ENCODE results near the gene MCAT.
"Not testable (repeated sequence)": the region's sequence is repeated elsewhere in the genome, so short reads cannot be mapped to it uniquely, and the experiment has no call there.

The MCAT gene

DNA sequence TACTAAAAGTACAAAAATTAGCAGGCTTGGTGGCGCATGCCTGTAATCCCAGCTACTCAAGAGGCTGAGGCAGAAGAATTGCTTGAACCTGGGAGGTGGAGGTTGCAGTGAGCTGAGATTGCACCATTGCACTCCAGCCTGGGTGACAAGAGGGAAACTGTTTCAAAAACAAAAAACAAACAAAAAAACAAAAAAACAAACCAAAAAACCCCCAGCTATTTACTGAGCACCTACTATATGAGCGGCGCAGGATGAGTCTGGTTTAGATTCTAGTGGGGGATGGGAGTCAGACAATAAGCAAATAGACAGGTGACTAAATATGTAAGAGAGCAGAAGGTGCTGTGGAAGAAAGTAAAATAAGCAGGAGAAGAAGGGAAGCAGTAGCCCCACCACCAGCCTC is 38.2 kb downstream of the MCAT start:
- H3K4me1 Mint-ChIP-seq, H3K27ac Mint-ChIP-seq, H3K27me3 Mint-ChIP-seq, ATAC-seq, H3K4me3 Mint-ChIP-seq, H3K36me3 Mint-ChIP-seq, H3K9me3 Mint-ChIP-seq: not testable (repeated sequence)

DNA sequence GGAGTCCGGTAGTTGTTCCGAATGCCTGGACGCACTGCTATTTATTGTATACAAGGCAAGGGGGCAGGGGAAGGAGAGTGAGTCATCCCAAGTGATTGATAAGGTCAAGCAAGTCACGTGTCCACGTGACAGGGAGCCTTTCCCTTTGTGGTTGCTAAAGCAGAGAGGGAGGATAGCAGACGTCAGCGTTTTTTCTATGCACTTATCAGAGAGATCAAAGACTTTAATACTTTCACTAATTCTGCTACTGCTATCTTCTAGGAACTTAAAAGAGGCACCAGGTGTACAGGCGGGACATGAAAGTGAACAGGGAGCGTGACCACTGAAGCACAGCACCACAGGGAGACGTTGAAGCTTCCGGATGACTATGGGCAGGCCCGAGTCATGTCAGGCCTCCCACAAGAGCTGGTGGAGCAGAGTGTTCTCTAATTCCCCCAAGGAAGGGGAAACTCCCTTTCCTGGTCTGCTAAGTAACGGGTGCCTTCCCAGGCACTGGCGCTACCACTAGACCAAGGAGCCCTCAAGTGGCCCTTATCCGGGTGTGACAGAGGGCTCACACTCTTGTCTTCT is 39.1 kb downstream of the MCAT start:
- not testable (repeated sequence) for H3K27ac Mint-ChIP-seq, H3K27me3 Mint-ChIP-seq, ATAC-seq, H3K9me3 Mint-ChIP-seq, H3K36me3 Mint-ChIP-seq, H3K4me3 Mint-ChIP-seq, H3K4me1 Mint-ChIP-seq

DNA sequence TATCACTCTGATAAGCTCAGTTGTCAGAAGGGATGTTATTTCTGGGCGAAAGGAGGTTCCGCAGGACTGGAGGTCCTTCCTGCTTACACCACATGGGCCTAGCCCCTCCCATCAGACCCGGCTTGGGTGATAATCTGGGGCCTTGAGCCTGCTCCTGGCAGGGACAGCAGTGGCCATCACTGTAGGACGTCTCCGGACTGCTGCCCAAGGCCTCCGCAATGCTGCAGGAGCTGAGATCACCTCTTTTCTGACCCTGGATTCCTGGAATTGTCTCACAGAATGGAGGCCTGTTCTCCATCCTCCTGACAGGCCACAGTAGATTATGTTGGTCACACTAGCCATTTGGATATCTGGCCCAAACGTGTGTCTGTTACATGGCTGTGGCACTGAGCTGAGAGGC is 41.9 kb downstream of the MCAT start:
- Mint-ChIP-seq H3K4me1 (peaks cover 7% of the 10 kb centered on the region), H3K27ac (no peak overlapping the region), H3K9me3 (no peaks in the 10 kb centered on the region), H3K4me3 (no peak overlapping the region), H3K36me3 (no peaks in the 10 kb centered on the region), H3K27me3 (no peaks in the 10 kb centered on the region)
- no peak for ATAC-seq

DNA sequence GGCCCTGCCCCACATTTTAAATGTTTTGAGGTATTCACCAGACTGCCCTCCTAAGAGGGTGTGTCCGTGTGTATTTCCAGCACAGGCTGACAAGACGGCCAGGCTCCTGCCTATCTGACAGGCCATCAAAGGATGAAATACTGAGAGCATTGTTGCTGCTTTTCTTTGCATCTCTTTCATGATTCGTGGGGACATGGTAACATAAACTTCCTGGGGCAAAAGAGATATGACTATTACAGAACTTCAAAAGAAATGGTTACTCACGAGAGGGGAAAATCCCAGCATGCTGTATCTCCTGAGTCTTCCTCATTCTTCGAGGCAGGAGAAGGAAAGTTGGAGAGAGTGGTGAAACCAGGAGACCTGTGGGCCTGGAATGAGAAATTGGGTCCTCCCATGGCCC is 43.0 kb downstream of the MCAT start:
- no peak overlapping the region for H3K27ac Mint-ChIP-seq
- no peaks in the 10 kb centered on the region for H3K36me3 Mint-ChIP-seq
- no peaks in the 10 kb centered on the region for H3K27me3 Mint-ChIP-seq
- H3K4me3 Mint-ChIP-seq: no peak overlapping the region
- H3K4me1 Mint-ChIP-seq: peaks cover 7% of the 10 kb centered on the region
- peaks cover 4% of the 10 kb centered on the region for H3K9me3 Mint-ChIP-seq
- no peak for ATAC-seq

DNA sequence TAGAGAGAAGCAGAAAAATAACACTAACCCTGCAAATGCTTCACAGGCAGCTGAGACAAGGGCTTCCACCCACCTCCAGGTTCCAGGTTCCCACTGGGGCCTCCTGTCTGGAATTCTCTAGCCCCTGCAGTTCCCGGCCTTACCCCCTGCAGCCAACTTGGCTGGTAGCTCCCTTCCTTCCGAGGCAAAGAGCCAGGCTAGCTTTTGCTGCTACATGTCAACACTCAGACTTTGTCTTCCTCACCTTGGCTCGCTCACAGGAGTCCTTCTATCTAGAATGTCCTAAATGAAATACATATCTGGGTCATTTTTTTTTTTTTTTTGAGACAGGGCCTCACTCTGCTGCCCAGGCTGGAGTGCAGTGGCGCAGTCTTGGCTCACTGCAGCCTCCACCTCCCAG is 44.1 kb downstream of the MCAT start:
- peaks cover 7% of the 10 kb centered on the region for H3K4me1 Mint-ChIP-seq
- no peak for ATAC-seq
- H3K36me3 Mint-ChIP-seq: no peaks in the 10 kb centered on the region
- H3K9me3 Mint-ChIP-seq: peaks cover 4% of the 10 kb centered on the region
- H3K27me3 Mint-ChIP-seq: no peaks in the 10 kb centered on the region
- H3K27ac Mint-ChIP-seq: no peak overlapping the region
- H3K4me3 Mint-ChIP-seq: no peak overlapping the region

DNA sequence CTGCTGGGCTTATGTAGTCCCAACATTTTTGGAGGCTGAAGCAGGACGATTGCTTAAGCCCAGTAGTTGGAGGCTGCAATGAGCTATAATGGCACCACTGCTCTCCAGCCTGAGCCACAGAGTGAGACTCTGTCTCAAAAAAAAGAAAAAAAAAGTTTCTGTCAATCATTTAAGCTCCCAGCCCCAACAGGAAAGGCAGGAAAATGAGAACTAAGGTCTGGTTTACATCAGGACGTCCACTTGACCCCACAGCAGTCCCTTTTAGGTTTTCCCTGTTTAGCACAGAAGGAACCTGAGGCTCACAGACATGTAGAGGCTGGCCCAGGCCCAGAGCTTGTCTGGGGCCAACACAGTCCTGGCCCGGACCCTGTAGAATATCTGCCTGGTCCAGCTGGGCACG is 44.8 kb downstream of the MCAT start:
- Mint-ChIP-seq H3K4me3 (no peak overlapping the region), H3K4me1 (no peaks in the 10 kb centered on the region), H3K27me3 (no peaks in the 10 kb centered on the region), H3K36me3 (no peaks in the 10 kb centered on the region), H3K9me3 (peaks cover 4% of the 10 kb centered on the region), H3K27ac (no peak overlapping the region)
- no peak for ATAC-seq

DNA sequence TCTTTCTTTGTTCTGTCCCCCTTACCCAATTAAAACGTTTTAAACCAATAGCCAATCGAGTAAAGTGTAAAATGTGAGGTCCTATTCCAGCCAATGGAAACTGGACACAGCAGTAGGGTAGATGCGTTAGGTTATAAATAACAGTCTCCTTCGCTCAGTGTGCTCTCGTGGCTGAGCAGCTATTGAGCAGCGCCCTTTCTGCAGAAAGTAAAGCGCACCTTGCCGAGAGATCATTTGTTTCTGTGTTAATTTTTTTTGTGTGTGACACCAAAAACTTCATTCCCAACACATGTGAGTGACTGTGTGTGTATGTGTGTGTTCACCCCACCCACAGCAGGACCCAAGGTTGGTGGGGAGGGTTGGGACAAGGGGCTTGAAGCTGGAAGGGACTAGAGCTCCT is 46.8 kb downstream of the MCAT start:
- no peak overlapping the region for H3K4me3 Mint-ChIP-seq
- no peaks in the 10 kb centered on the region for H3K36me3 Mint-ChIP-seq
- no peak for ATAC-seq
- H3K9me3 Mint-ChIP-seq: peaks cover 4% of the 10 kb centered on the region
- no peaks in the 10 kb centered on the region for H3K27me3 Mint-ChIP-seq
- no peak overlapping the region for H3K27ac Mint-ChIP-seq
- H3K4me1 Mint-ChIP-seq: peaks cover 7% of the 10 kb centered on the region

DNA sequence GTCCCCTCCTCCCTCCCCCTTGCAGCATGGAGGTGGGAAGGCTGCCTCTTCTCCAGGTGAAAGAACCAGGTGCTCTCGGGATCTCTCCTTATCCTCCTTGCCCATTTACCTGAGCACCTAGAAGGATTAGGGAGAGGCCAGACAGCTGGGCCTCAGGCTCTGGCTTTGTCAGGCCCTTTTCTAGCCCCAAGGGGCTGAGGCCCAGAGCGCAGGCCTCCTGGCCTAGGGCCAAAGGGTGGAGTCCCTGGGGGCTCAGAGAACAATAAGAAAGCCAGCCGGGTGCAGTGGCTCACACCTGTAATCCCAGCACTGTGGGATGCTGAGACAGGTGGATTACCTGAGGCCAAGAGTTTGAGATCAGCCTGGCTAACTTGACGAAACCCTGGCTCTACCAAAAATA is 48.6 kb downstream of the MCAT start:
- H3K9me3 Mint-ChIP-seq: peaks cover 4% of the 10 kb centered on the region
- H3K4me1 Mint-ChIP-seq: peaks cover 7% of the 10 kb centered on the region
- H3K27me3 Mint-ChIP-seq: no peaks in the 10 kb centered on the region

DNA sequence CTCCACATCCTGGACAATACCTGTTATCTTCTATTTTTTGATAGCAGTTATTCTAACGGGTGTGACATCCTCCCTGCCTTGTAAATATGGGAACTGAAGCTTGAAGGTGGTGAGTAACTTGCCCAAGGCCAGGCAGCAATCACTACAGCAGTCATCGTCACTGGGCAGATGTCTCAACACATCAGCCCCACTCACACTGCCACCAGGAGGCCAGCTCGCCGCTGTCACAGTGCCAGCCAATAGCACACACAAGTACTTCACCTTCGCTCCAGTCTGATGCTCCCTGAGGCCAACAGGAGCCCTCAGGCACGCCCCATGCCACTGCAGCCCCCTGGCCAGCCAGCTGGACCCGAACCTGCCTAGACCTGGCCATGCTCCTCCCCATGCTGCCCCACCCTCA is 49.1 kb downstream of the MCAT start:
- Mint-ChIP-seq H3K4me1 (peaks cover 12% of the 10 kb centered on the region), H3K4me3 (no peak overlapping the region), H3K9me3 (peaks cover 4% of the 10 kb centered on the region), H3K27me3 (no peaks in the 10 kb centered on the region), H3K27ac (no peak overlapping the region), H3K36me3 (no peaks in the 10 kb centered on the region)
- no peak for ATAC-seq

More for the DNA sequence above, 48.6 kb downstream of the MCAT start:
- Mint-ChIP-seq H3K36me3 (no peaks in the 10 kb centered on the region), H3K4me3 (no peak overlapping the region), H3K27ac (no peak overlapping the region)
- no peak for ATAC-seq

DNA sequence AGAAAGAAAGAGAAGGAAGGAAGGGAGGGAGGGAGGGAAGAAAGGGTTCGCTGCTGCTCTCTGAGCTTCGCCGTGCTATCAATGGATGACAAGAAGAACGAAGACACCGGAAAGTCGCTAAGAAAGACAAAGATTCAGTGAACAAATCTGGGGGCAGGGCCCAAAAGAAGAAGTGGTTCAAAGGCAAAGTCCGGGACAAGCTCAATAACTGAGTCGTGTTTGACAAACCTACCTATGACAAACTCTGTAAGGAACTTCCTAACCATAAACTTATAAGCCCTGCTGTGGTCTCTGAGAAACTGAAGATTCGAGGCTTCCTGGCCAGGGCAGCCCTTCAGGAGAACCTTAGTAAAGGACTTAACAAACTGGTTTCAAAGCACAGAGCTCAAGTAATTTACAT is 51.1 kb downstream of the MCAT start:
- Mint-ChIP-seq H3K4me1 (peaks cover 19% of the 10 kb centered on the region), H3K36me3 (no peaks in the 10 kb centered on the region), H3K27me3 (no peaks in the 10 kb centered on the region), H3K4me3 (no peak overlapping the region), H3K27ac (no peak overlapping the region), H3K9me3 (peaks cover 4% of the 10 kb centered on the region)
- ATAC-seq: no peak

DNA sequence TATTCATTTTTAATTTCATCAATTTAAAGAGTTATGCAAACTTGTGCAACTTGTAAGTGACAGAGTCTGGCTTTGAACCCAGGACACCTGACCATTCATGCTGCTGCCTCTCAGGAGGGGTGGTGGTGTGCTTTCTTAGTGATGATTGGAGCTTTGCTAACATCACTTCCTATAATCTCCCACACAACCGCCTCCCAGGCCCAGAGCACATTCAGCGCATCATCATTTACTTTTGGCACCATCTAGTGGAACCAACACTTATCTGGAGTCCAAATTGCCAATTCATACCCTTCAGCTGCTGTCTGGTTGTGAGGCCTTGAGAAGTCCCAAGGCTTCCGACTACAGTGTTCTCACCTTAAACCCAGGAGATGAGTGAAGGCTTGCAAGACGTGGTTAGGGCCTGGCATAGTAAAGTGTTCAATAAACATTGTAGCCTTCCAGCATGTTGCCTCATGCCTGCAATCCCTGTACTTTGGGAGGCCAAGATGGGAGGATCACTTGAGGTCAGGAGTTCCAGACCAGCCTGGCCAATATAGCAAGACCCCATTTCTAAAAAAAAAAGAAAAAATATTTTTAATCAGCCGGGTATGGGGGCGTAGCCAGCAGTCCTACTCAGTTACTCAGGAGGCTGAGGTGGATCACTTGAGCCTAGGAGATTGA is 52.9 kb downstream of the MCAT start:
- H3K27ac Mint-ChIP-seq: no peak overlapping the region
- no peaks in the 10 kb centered on the region for H3K36me3 Mint-ChIP-seq
- ATAC-seq: peak; percentile 56
- H3K27me3 Mint-ChIP-seq: no peaks in the 10 kb centered on the region
- H3K9me3 Mint-ChIP-seq: no peaks in the 10 kb centered on the region
- H3K4me3 Mint-ChIP-seq: peak overlapping the region; percentile 31
- H3K4me1 Mint-ChIP-seq: peaks cover 19% of the 10 kb centered on the region

DNA sequence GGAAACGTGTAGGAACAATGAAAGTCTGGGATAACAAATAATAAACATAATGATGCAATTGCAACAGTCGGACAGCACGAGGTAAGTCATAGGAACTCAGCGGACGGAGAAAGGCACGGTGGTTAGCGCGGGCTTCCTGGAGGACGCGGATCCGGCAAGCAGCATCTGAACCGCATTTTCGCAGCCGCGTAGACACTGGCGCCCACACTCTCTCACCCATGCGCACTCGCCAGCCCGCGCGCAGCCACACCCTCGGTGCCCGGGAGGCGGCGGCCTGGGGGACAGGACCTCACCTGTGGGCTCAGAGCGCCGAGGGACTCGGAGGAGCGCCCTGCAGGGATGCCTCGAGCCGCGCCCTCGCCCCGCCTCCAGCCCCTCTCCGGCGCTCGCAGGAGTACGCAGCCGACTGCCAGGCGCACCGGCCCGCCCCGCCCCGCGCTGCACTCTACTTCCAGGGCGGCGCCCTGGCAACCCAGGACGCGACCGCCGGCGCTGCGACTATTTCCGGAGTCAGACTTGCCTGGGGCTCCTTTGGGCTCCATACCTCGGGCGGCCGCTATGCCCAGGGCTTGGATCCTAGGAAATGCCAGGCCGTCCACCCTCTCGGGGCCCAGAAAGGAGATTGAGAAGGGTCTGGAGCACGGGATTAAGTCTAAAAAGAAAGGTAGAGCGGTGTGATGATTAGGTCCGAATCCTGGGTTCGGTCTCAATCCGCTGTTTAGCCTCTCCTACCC is 54.0 kb downstream of the MCAT start, which contains the start of gene TTLL1:
Gene TTLL1, minus strand, starts transcription at position 408 of the 734 bp plus-strand sequence. CDS start 13,805 bp downstream, outside the sequence.
- Mint-ChIP-seq H3K9me3 (no peaks in the 10 kb centered on the region), H3K36me3 (no peaks in the 10 kb centered on the region), H3K4me1 (peaks cover 19% of the 10 kb centered on the region), H3K27ac (peak within 1 kb of the TSS; percentile 57), H3K27me3 (no peaks in the 10 kb centered on the region), H3K4me3 (peak within 1 kb of the TSS; percentile 91)
- peak; percentile 97 for ATAC-seq

DNA sequence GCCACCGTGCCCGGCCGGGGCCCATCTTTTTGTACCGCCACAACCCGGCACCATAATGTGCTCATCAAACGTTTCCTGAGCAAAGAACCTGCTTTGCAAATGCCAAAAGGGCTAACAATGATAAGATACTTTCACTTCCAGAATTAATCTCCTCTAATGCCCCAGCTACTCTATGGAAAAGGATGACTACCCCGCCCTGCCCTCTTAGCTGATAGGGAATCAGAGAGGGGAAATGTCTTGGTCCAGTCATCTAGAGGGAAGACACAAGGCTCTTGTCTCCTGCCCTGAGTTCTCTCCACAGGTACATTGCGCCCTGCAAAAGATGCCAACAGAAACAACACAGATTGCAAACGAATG is 54.6 kb downstream of the MCAT start:
- peaks cover 19% of the 10 kb centered on the region for H3K4me1 Mint-ChIP-seq
- H3K27ac Mint-ChIP-seq: peak overlapping the region; percentile 57
- H3K9me3 Mint-ChIP-seq: no peaks in the 10 kb centered on the region
- H3K27me3 Mint-ChIP-seq: no peaks in the 10 kb centered on the region
- ATAC-seq: no peak
- H3K4me3 Mint-ChIP-seq: peak overlapping the region; percentile 91
- no peaks in the 10 kb centered on the region for H3K36me3 Mint-ChIP-seq

DNA sequence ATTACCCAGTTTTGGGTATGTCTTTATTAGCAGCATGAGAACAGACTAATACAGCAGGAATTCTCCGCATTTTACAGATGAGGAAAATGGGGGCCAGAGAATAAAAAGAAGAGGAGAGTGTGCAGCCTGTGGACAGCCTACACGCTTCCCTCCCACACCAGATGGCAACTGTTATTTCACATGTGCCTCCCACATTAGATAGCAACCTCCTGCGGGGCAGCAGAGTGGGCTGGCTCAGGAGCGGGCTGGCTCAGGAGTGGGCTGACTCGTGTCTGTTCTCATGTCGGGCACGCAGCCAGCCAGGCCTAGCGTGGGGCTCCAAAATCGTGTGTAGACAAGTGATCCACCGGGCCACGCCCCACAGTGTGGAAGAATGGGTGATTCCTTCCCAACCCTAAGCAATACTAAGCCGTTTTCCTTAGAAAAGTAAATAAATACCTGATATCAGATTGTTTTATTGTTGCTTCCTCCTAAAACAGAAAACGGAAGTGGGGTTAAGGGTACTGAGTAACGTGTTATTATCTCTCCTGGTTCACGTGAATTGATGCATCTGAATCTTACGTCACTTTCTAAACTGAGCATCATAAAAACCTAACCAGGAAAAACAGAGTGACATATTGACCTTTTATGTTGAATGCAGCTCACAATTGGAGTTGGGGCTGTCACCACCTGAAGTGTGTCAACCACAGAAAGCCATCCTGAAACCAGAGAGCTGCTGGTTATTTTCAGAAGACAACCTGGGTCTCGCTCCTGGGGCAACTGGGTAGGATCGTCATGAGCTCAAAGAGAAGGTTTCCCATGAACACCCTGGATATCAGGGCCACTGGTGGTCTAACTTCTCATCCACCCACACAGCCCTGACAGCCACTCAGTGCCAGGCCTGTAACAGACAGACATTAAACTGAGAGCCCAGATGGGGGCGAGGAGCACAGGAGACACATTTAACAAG is 57.3 kb downstream of the MCAT start:
- Mint-ChIP-seq H3K27me3 (no peaks in the 10 kb centered on the region), H3K4me1 (peaks cover 12% of the 10 kb centered on the region), H3K9me3 (no peaks in the 10 kb centered on the region), H3K36me3 (no peaks in the 10 kb centered on the region), H3K27ac (no peak overlapping the region), H3K4me3 (no peak overlapping the region)
- no peak for ATAC-seq
